K562 (cell line): ENCODE data around the gene C6orf47. TPM values are rescaled to one million over a fixed set of nuclear protein-coding genes. Genes with fewer than 3 reads are reported as not detected.

Experiments
- ATF1 ChIP-seq, 2 experiments: fragments of 450-650 bp in 1 of 2; IDR thresholded peaks; 2 replicates each; pipeline ENCODE4 v1.6.1; 2016; ENCODE audit warnings: missing compliant biosample characterization in 1 of 2, missing genetic modification characterization in 1 of 2
- CBFA2T2 ChIP-seq: fragments of 450-650 bp; conservative IDR thresholded peaks from 2 replicates; pipeline ENCODE4 v1.6.1; 2017; ENCODE audit warnings: mild to moderate bottlenecking
- CBX8 ChIP-seq: fragments of 200-600 bp; sonication (generic); IDR thresholded peaks from 2 replicates; pipeline ENCODE4 v1.6.1; 2012; ENCODE audit warnings: borderline replicate concordance, mixed run types, low read depth, mild to moderate bottlenecking, moderate library complexity, mixed read lengths, low read length, control low read depth, inconsistent platforms; ENCODE audit not compliant: poor library complexity, severe bottlenecking; ENCODE audit errors: extremely low read depth
- CC2D1A ChIP-seq: fragments of 450-650 bp; IDR thresholded peaks from 2 replicates; pipeline ENCODE4 v1.6.1; 2017; ENCODE audit warnings: mild to moderate bottlenecking
- ELK1 ChIP-seq: sonication (generic); formaldehyde crosslinking; IDR thresholded peaks from 2 replicates; pipeline ENCODE4 v1.8.1; 2022; ENCODE audit warnings: missing genetic modification reagents
- IRF2 ChIP-seq: sonication (generic); formaldehyde crosslinking; IDR thresholded peaks from 2 replicates; pipeline ENCODE4 v1.8.1; 2022; ENCODE audit warnings: mild to moderate bottlenecking, missing genetic modification reagents
- MEIS2 ChIP-seq: fragments of 450-650 bp; IDR thresholded peaks from 2 replicates; pipeline ENCODE4 v1.6.1; 2014; ENCODE audit warnings: mild to moderate bottlenecking; ENCODE audit not compliant: partially characterized antibody
- MYNN ChIP-seq, 2 experiments: sonication (generic); formaldehyde crosslinking in 1 of 2; IDR thresholded peaks; 2 replicates each; pipeline versions ENCODE4 v1.5.0 to v1.6.1; 2016 to 2020; ENCODE audit warnings: antibody characterized with exemption in 1 of 2, missing genetic modification reagents in 1 of 2
- NFIC ChIP-seq: fragments of 450-650 bp; IDR thresholded peaks from 2 replicates; pipeline ENCODE4 v1.6.1; 2017; ENCODE audit warnings: mild to moderate bottlenecking, inconsistent platforms
- PRMT5 ChIP-seq: sonication (generic); formaldehyde crosslinking; IDR thresholded peaks from 2 replicates; pipeline ENCODE4 v1.5.0; 2020; ENCODE audit warnings: missing genetic modification reagents
- RBM14 ChIP-seq: fragments of 200-400 bp; formaldehyde crosslinking; IDR thresholded peaks from 2 replicates; pipeline ENCODE4 v1.6.1; 2018; ENCODE audit warnings: low read depth, mild to moderate bottlenecking, low read length, moderate library complexity, borderline replicate concordance; ENCODE audit not compliant: insufficient read depth
- RBM17 ChIP-seq: fragments of 200-400 bp; formaldehyde crosslinking; IDR thresholded peaks from 2 replicates; pipeline ENCODE4 v1.6.1; 2017; ENCODE audit warnings: low read depth, mild to moderate bottlenecking, low read length, borderline replicate concordance
- SIN3A ChIP-seq, 2 experiments: fragments of 150-350 bp in 1 of 2; IDR thresholded peaks; 2 replicates each; pipeline ENCODE4 v1.6.1; 2011 to 2016; ENCODE audit warnings: borderline replicate concordance in 2 of 2, low read depth in 2 of 2, low read length in 2 of 2, mild to moderate bottlenecking in 2 of 2, moderate library complexity in 2 of 2; ENCODE audit not compliant: control insufficient read depth in 1 of 2
- SMARCA4 ChIP-seq: fragments of 450-650 bp; IDR thresholded peaks from 2 replicates; pipeline ENCODE4 v1.6.1; 2016
- SRSF7 ChIP-seq: fragments of 200-400 bp; formaldehyde crosslinking; optimal IDR thresholded peaks from 2 replicates; pipeline ENCODE3; 2017; ENCODE audit warnings: mild to moderate bottlenecking, low read depth, low read length
- STAG1 ChIP-seq: sonication (generic); formaldehyde crosslinking; IDR thresholded peaks from 2 replicates; pipeline ENCODE4 v1.5.0; 2020; ENCODE audit warnings: missing genetic modification reagents, borderline replicate concordance
- ZBTB1 ChIP-seq: sonication (generic); formaldehyde crosslinking; IDR thresholded peaks from 2 replicates; pipeline ENCODE4 v1.8.1; 2023; ENCODE audit warnings: missing genetic modification reagents, low read depth, mild to moderate bottlenecking, borderline replicate concordance
- ZFP91 ChIP-seq: sonication (generic); formaldehyde crosslinking; IDR thresholded peaks from 2 replicates; pipeline ENCODE4 v1.8.0; 2022; ENCODE audit warnings: mild to moderate bottlenecking, missing genetic modification reagents
- ZNF224 ChIP-seq: sonication (generic); formaldehyde crosslinking; IDR thresholded peaks from 2 replicates; pipeline ENCODE4 v1.8.0; 2022; ENCODE audit warnings: mild to moderate bottlenecking, missing genetic modification reagents
- ZNF324 ChIP-seq: fragments of 250-450 bp; sonication (Bioruptor Pico); IDR thresholded peaks from 2 replicates; pipeline ENCODE4 v1.4.0; 2020; ENCODE audit warnings: mild to moderate bottlenecking
- ZNF431 ChIP-seq: sonication (generic); formaldehyde crosslinking; IDR thresholded peaks from 2 replicates; pipeline ENCODE4 v1.8.0; 2022; ENCODE audit warnings: mild to moderate bottlenecking, missing genetic modification reagents
- ZNF586 ChIP-seq: fragments of 450-650 bp; formaldehyde crosslinking; conservative IDR thresholded peaks from 2 replicates; pipeline ENCODE4 v1.4.0; 2020; ENCODE audit warnings: mild to moderate bottlenecking, moderate library complexity
- ZNF589 ChIP-seq: fragments of 200-800 bp; sonication (Bioruptor generic); IDR thresholded peaks from 2 replicates; pipeline ENCODE4 v1.6.1; 2016; ENCODE audit warnings: low read depth, missing genetic modification characterization, missing compliant biosample characterization
- ZNF639 ChIP-seq, 2 experiments: fragments of 200-800 bp in 1 of 2; sonication (Bioruptor generic) in 1 of 2; sonication (generic) in 1 of 2; formaldehyde crosslinking in 1 of 2; IDR thresholded peaks in 1 of 2; conservative IDR thresholded peaks in 1 of 2; 2 replicates each; pipeline versions ENCODE4 v1.5.0 to v1.6.1; 2016 to 2020; ENCODE audit warnings: missing compliant biosample characterization in 1 of 2, missing genetic modification characterization in 1 of 2, missing genetic modification reagents in 1 of 2
- ZNF668 ChIP-seq: fragments of 250-450 bp; sonication (Bioruptor Pico); IDR thresholded peaks from 2 replicates; pipeline ENCODE4 v1.8.0; 2022; ENCODE audit warnings: mild to moderate bottlenecking, inconsistent platforms
- ZNF785 ChIP-seq: fragments of 250-450 bp; sonication (Bioruptor Pico); IDR thresholded peaks from 2 replicates; pipeline ENCODE4 v1.4.0; 2020; ENCODE audit warnings: mild to moderate bottlenecking
- polyA plus RNA-seq, 8 experiments: library from polyadenylated mRNA; depleted of rRNA in 4 of 8; stranded (reverse) in 5 of 8; unstranded in 3 of 8; fragments of >200 nt; fragmentation: Nextera tagmentation in 2 of 8; fragmentation: Illumina TruSeq in 1 of 8; extraction: Ambion mirVana in 2 of 8; extraction: Trizol in 1 of 8; gene quantifications; 2 replicates each; pipeline versions ENCODE4 v1.2.1 to v1.2.3, GENCODE V29; 2011 to 2014; ENCODE audit warnings: inconsistent platforms in 1 of 8, missing spikeins in 1 of 8
- total RNA-seq, 7 experiments: library from RNA; depleted of rRNA in 6 of 7; stranded (reverse); fragments of >200 nt in 6 of 7; fragmentation: Illumina TruSeq in 2 of 7; extraction: Trizol in 2 of 7; gene quantifications; 2 replicates each; pipeline versions ENCODE4 v1.2.1 to v1.2.3, GENCODE V29; 2011 to 2021; ENCODE audit warnings: low replicate concordance in 1 of 7

The C6orf47 gene
- total and polyA plus RNA-seq, 9 of the 15 experiments (the other 6 are each of a cell fraction or from before 2014, with no cell fraction given), result 0.14 to 43.8 (median 27.0) TPM

GRCh38 chr6:31702405-31702818, 41.8 kb upstream of the C6orf47 start (continued):
- TF ChIP-seq ZNF431 (CRISPR knock-in tag) (no peak), ZBTB1 (no peak), RBM14 (no peak), SIN3A (IDR thresholded peaks at IDR 0.05; ENCODE audit: borderline replicate concordance in 2 of 2, control insufficient read depth in 1 of 2, low read depth in 2 of 2, low read length in 2 of 2) (no peak), CBX8 (no peak), ATF1 (CRISPR knock-in tag; IDR thresholded peaks at IDR 0.05) (no peak), ATF1 (tag; IDR thresholded peaks at IDR 0.05) (no peak), IRF2 (no peak), ZNF668 (CRISPR knock-in tag) (no peak), CBFA2T2 (no peak), NFIC (no peak), ZNF589 (CRISPR knock-in tag) (peak; percentile 79; the same call in 1 of the 2 replicates), ZNF224 (CRISPR knock-in tag) (no peak), MYNN (IDR thresholded peaks at IDR 0.05) (no peak), MYNN (CRISPR knock-in tag; IDR thresholded peaks at IDR 0.05) (no peak), MEIS2 (no peak), ZNF586 (CRISPR knock-in tag) (no peak), ZFP91 (CRISPR knock-in tag) (no peak), RBM17 (no peak), CC2D1A (peak; percentile 35; the same call in 1 of the 2 replicates), ZNF324 (CRISPR knock-in tag) (no peak), ZNF785 (no peak), PRMT5 (CRISPR knock-in tag) (no peak), ZNF639 (CRISPR knock-in tag; conservative IDR thresholded peaks at IDR 0.05 in 1 of 2, IDR thresholded peaks at IDR 0.05 in 1 of 2) (no peak), STAG1 (CRISPR knock-in tag) (no peak), SRSF7 (no peak), ELK1 (CRISPR knock-in tag) (no peak), SMARCA4 (peak; percentile 82)
